CD4-positive, CD25-positive, alpha-beta regulatory T cell (primary cell): ENCODE measurements around the gene CSTA. TPM values are rescaled to one million over a fixed set of nuclear protein-coding genes. Genes with fewer than 3 reads are reported as not detected.

Source experiments
- polyA plus RNA-seq, 4 donors: library from polyadenylated mRNA; unstranded; fragments of 300-500 nt; fragmentation: Illumina TruSeq; gene quantifications; one replicate each; pipeline ENCODE4 v1.2.3, GENCODE V29; 2021
- total RNA-seq: library from RNA; stranded (reverse); gene quantifications from one replicate; pipeline ENCODE4 v1.2.3, GENCODE V29; 2022

CSTA gene
- total and polyA plus RNA-seq, 5 donors from 2014 or later: 1.1 TPM; not detected in 4

Other genes starting within 250 kb of the CSTA start
- gene CASR, start 141.6 kb upstream of the CSTA start, total RNA-seq: not detected
- under 1 TPM in 2 of 4 donors, not detected in 2; 0.16 to 0.45 TPM for gene CASR, start 141.6 kb upstream of the CSTA start, polyA plus RNA-seq
- gene MIX23, start 58.0 kb downstream of the CSTA start, total RNA-seq: 14.1 TPM
- 10 to 100 TPM; 16.8 to 33.1 (median 24.8) TPM for gene MIX23, start 58.0 kb downstream of the CSTA start, polyA plus RNA-seq
- 23.5 TPM for gene FAM162A, start 58.9 kb downstream of the CSTA start, total RNA-seq
- gene FAM162A, start 58.9 kb downstream of the CSTA start, polyA plus RNA-seq: 100 to 1,000 TPM; 103 to 126 (median 105) TPM
- gene WDR5B, start 90.8 kb downstream of the CSTA start, total RNA-seq: 4.9 TPM
- gene WDR5B, start 90.8 kb downstream of the CSTA start, polyA plus RNA-seq: 1 to 10 TPM; 2.0 to 2.5 (median 2.4) TPM
- gene KPNA1, start 189.7 kb downstream of the CSTA start, total RNA-seq: 57.8 TPM
- gene KPNA1, start 189.7 kb downstream of the CSTA start, polyA plus RNA-seq: 10 to 100 TPM; 41.4 to 50.0 (median 43.8) TPM
- 47.6 TPM for gene PARP9, start 239.1 kb downstream of the CSTA start, total RNA-seq
- gene PARP9, start 239.1 kb downstream of the CSTA start, polyA plus RNA-seq: 10 to 100 TPM; 24.2 to 41.9 (median 37.5) TPM
- 48.0 TPM for gene DTX3L, start 239.1 kb downstream of the CSTA start, total RNA-seq
- gene DTX3L, start 239.1 kb downstream of the CSTA start, polyA plus RNA-seq: 10 to 100 TPM; 25.9 to 32.8 (median 29.2) TPM